Fibroblast of villous mesenchyme (primary cell): ENCODE results near the gene TNFAIP8. TPM values are rescaled to one million over a fixed set of nuclear protein-coding genes. Genes with fewer than 3 reads are reported as not detected.

ENCODE experiments used
- DNase-seq: peaks from one replicate; pipeline ENCODE4 v3.0.0-alpha.2; 2010; ENCODE audit warnings: low read depth
- H3K4me3 ChIP-seq: 2 replicates; pipeline ENCODE4 v1.5.1; 2011; ENCODE audit warnings: low read depth, mild to moderate bottlenecking, low read length
- total RNA-seq: library from RNA; depleted of rRNA; stranded (reverse); fragments of >200 nt; gene quantifications from 2 replicates; pipeline ENCODE4 v1.2.3, GENCODE V29; 2012
- TF ChIP-seq, protein P1 (sequence below): IDR thresholded peaks from 2 replicates; pipeline ENCODE4 v1.5.1; 2012; ENCODE audit warnings: low read depth, mild to moderate bottlenecking, low read length; ENCODE audit not compliant: insufficient read depth

Gene TNFAIP8
- total RNA-seq, 1 donor: 12.1 TPM

DNA sequence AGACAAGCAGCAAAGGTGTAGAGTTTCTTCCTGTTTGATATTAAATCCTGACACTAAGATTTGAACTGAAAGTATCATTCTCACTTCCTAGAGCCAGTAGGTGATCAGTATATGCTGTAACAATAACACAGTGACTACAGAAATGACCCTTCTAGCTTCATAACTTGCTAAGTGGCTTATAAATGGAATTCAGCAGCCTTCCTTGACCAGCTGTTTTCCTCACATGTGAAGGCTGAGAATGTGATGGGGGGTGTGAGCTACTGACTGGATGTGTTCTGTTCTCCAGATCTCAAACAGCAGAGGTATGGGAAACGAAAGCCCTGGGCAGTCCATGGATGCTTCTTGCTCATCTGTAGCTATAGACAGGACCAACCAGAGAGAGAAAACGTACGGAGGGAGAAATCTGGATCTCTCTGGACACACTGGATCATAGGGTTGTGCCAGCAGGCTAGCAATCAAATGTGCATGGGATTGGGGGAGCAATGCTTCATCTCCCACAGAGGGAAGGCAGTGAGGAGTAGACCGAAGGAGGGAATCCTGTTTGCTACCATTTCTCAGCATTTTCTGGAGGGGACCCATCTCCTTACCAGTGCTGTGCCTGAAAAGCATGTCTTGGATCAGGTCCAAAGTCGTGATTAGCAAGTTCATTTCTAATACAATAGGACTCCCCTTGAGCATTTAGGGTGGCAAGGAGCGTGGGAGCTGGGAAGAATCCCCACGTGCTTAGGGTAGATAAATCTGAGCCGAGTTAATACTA, 39.4 kb downstream of the TNFAIP8 start:
- DNase-seq: no peak
- no peak overlapping the region for H3K4me3 ChIP-seq
- TF ChIP-seq, protein P1, sequence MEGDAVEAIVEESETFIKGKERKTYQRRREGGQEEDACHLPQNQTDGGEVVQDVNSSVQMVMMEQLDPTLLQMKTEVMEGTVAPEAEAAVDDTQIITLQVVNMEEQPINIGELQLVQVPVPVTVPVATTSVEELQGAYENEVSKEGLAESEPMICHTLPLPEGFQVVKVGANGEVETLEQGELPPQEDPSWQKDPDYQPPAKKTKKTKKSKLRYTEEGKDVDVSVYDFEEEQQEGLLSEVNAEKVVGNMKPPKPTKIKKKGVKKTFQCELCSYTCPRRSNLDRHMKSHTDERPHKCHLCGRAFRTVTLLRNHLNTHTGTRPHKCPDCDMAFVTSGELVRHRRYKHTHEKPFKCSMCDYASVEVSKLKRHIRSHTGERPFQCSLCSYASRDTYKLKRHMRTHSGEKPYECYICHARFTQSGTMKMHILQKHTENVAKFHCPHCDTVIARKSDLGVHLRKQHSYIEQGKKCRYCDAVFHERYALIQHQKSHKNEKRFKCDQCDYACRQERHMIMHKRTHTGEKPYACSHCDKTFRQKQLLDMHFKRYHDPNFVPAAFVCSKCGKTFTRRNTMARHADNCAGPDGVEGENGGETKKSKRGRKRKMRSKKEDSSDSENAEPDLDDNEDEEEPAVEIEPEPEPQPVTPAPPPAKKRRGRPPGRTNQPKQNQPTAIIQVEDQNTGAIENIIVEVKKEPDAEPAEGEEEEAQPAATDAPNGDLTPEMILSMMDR: no peak

DNA sequence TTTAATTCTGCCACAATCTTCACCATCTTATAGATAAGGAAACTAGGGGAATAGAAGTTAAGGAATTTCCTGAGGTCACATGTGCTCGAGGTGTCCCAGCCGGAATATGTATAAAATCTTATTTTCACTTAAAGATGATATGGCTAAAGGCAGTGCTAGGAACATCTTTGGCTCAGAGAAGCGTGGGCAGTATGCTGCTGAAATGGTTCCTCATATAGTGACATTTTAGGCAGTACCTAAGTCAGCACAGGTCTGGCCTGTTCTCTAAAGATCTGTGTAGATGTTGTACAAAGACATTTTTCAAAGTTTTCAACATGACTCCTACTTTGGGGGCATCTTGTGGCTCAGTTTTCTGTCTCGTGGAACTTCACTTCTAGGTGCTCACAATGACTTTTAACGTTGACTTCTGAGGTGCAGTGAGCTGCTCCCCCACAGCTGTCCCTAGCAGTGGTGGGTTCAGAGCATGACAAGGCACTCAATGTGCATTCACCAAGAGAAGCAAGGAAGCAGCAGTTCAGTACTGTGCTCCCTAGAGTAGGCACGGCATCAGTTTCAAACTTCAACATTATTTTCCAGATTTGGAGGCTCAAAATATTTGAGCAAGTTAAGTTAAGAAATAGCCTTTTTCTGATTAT, 40.3 kb downstream of the TNFAIP8 start:
- TF ChIP-seq, protein P1: no peak
- no peak for DNase-seq
- no peak overlapping the region for H3K4me3 ChIP-seq

DNA sequence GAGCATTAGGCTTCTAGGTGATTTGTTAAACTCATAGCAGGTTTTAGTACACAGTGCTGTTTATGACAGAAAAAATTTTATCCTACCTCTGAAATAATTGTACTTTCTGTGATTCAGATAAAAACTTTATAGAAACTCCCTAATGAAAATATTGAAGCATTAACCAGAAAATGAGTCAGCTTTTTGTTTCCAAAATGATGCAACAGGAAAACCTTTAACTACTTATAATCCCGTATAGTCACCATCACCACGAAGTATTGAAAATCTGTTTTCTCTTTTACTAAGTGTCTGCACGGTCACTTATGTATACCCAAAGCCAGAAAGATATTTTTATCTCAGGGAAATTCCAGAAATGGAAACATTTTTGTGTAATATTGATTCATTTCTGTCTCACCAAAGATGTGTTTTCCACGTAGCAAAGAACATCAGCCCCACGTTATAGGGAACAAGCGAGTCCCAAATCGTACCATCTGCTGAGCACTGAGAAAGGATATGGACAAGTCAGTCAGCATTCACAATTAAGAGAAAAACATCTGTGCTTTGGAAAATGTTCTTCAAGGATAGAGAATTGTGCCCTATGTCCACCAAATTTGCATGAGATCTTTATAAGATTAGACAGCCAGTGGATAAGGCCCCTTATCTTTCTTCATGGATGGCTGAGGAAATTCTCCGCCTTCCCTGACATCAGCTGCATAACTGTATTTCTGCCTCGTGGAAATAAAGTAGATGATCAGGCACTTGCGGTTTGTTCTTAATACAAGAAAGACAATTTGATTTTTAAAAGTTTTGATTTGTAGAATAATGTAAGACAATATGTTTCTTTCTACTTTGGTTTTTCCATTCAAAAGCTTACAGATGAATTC, 41.9 kb downstream of the TNFAIP8 start:
- DNase-seq: peak; percentile 76
- H3K4me3 ChIP-seq: peak overlapping the region; percentile 27
- TF ChIP-seq, protein P1: no peak

GRCh38 chr5:119398727-119399466, 43.1 kb downstream of the TNFAIP8 start:
- TF ChIP-seq, protein P1: no peak
- no peak overlapping the region for H3K4me3 ChIP-seq
- peak; percentile 56 for DNase-seq

DNA sequence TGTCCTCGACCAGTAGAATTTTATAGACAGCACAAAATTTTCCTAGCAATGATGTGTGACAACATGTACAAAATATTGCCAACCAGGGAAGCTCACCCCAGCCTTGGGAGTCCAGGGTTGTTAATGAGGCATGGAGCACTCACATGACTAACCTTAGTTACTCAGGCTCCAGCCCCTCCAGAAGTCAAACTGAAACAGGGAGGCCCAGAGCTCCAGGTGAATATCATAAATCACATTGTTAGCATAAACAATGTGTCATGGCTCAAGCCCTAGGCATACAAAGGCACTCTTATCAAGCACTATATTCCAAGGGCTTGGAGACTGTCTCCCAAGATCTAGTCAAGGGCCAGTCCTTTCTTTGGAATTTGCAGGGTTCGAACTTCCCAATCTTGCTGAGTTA, 44.4 kb downstream of the TNFAIP8 start:
- no peak overlapping the region for H3K4me3 ChIP-seq
- DNase-seq: peak; percentile 26
- TF ChIP-seq, protein P1: no peak

- no peak overlapping the region for H3K4me3 ChIP-seq
- no peak for DNase-seq
- TF ChIP-seq, protein P1: no peak
Measured at GRCh38 chr5:119402081-119402480, 46.3 kb downstream of the TNFAIP8 start.
